Activated T-helper 1 cell treated with Interleukin-2 at 50 U/mL for 16 hours (primary cell): ENCODE results near the gene EPO.
"Not testable (repeated sequence)": the region's sequence is repeated elsewhere in the genome, so short reads cannot be mapped to it uniquely, and the experiment has no call there.

Experiments
- DNase-seq: peaks from one replicate; pipeline ENCODE4 v3.0.0-alpha.2; 2020; ENCODE audit warnings: low read depth

Gene EPO

GRCh38 chr7:100739934-100740333, 19.7 kb downstream of the EPO start:
- DNase-seq: no peak

- no peak for DNase-seq
Observed at GRCh38 chr7:100744605-100745004, 24.3 kb downstream of the EPO start.

- no peak for DNase-seq
Observed at GRCh38 chr7:100745184-100745583, 24.9 kb downstream of the EPO start.

- DNase-seq: no peak
Observed at GRCh38 chr7:100752994-100753393, 32.7 kb downstream of the EPO start.

- DNase-seq: no peak
Observed at GRCh38 chr7:100753750-100754149, 33.5 kb downstream of the EPO start.

- no peak for DNase-seq
Observed at GRCh38 chr7:100759357-100760171, 39.3 kb downstream of the EPO start.

- DNase-seq: not testable (repeated sequence)
Observed at GRCh38 chr7:100762841-100763240, 42.6 kb downstream of the EPO start.

- no peak for DNase-seq
Observed at GRCh38 chr7:100763556-100764140, 43.4 kb downstream of the EPO start.

GRCh38 chr7:100764841-100765240, 44.6 kb downstream of the EPO start:
- no peak for DNase-seq

- DNase-seq: no peak
Observed at GRCh38 chr7:100765250-100765649, 45.0 kb downstream of the EPO start.

- no peak for DNase-seq
Observed at GRCh38 chr7:100768784-100769183, 48.5 kb downstream of the EPO start.
